ENCODE data around the gene HERPUD2.

GRCh38 chr7:35735396-35735795 is 40.5 kb upstream of the HERPUD2 start:
- TF ChIP-seq EZH2 (IDR thresholded peaks at IDR 0.05; ENCODE audit: low read length, missing control alignments) (no peak), CTCF (conservative IDR thresholded peaks at IDR 0.05 in 1 of 2, IDR thresholded peaks at IDR 0.05 in 1 of 2; ENCODE audit: low read depth in 1 of 2, low read length in 2 of 2) (no peak)
